Activated CD4-positive, alpha-beta memory T cell treated with anti-CD3 and anti-CD28 coated beads for 36 hours (primary cell): ENCODE results near the gene C3orf62. TPM values are rescaled to one million over a fixed set of nuclear protein-coding genes. Genes with fewer than 3 reads are reported as not detected.

ENCODE experiments used
- CTCF ChIA-PET: fragments of 350-600 bp; sonication (Branson Sonifier 250); formaldehyde crosslinking; loops from one replicate; lab custom pipeline; 2021; ENCODE audit warnings: antibody characterized with exemption, inconsistent platforms; lab: Charles Lee
- POLR2A ChIA-PET: fragments of 350-600 bp; sonication (Branson Sonifier 250); formaldehyde crosslinking; loops from one replicate; lab custom pipeline; 2021; ENCODE audit warnings: antibody characterized with exemption; lab: Charles Lee
- DNase-seq: peaks from one replicate; pipeline ENCODE4 v3.0.0-alpha.2; 2020
- H3K27ac Mint-ChIP-seq: one replicate; pipeline ENCODE4 v1.8.0; 2021; ENCODE audit warnings: mixed read lengths
- H3K27me3 Mint-ChIP-seq: one replicate; pipeline ENCODE4 v1.8.0; 2021; ENCODE audit warnings: mixed read lengths
- H3K36me3 Mint-ChIP-seq: one replicate; pipeline ENCODE4 v1.8.0; 2021; ENCODE audit warnings: mixed read lengths
- H3K4me1 Mint-ChIP-seq: one replicate; pipeline ENCODE4 v1.8.0; 2021; ENCODE audit warnings: low read depth, mixed read lengths
- H3K4me3 Mint-ChIP-seq: one replicate; pipeline ENCODE4 v1.8.0; 2021; ENCODE audit warnings: mild to moderate bottlenecking, mixed read lengths
- H3K9me3 Mint-ChIP-seq: one replicate; pipeline ENCODE4 v1.8.0; 2021; ENCODE audit warnings: mixed read lengths
- intact Hi-C: fragments of 100-400 bp; cut with micrococcal nuclease; formaldehyde crosslinking; loops from one replicate; pipeline ENCODE4 v1.15.1; 2023
- total RNA-seq, 2 experiments: library from RNA; stranded (reverse); gene quantifications; one replicate each; pipeline ENCODE4 v1.2.3, GENCODE V29; 2021

The C3orf62 gene
- total RNA-seq, 2 experiments from 2014 or later: 2.8 to 3.0 TPM

GRCh38 chr3:49295489-49296058, 18.5 kb upstream of the C3orf62 start:
- intact Hi-C loops: loop anchor here (1.0 kb wide), 1 partner anchor 154 kb away; no protein-coding TSS in a partner anchor
- POLR2A ChIA-PET: no interaction called here
- no peaks in the 10 kb centered on the region for H3K27me3 Mint-ChIP-seq
- peaks cover 54% of the 10 kb centered on the region for H3K36me3 Mint-ChIP-seq
- no peaks in the 10 kb centered on the region for H3K9me3 Mint-ChIP-seq
- CTCF ChIA-PET: interaction anchor here (1.3 to 2.5 kb wide), 2 partner anchors 153 to 154 kb away, joined by 8 to 12 read pairs; no protein-coding TSS in a partner anchor
- no peaks in the 10 kb centered on the region for H3K4me1 Mint-ChIP-seq
- no peak overlapping the region for H3K4me3 Mint-ChIP-seq
- H3K27ac Mint-ChIP-seq: no peak overlapping the region
- peak; percentile 28 for DNase-seq

GRCh38 chr3:49294343-49294742, 17.3 kb upstream of the C3orf62 start:
- intact Hi-C loops: no loop called here
- no peak for DNase-seq
- no peak overlapping the region for H3K4me3 Mint-ChIP-seq
- peaks cover 47% of the 10 kb centered on the region for H3K36me3 Mint-ChIP-seq
- no peak overlapping the region for H3K27ac Mint-ChIP-seq
- CTCF ChIA-PET: interaction anchor here (0.7 to 2.5 kb wide), 3 partner anchors 18 to 155 kb away, joined by 3 to 12 read pairs (median 3); partner anchors contain the start of gene C3orf62
- POLR2A ChIA-PET: no interaction called here
- no peaks in the 10 kb centered on the region for H3K9me3 Mint-ChIP-seq
- no peaks in the 10 kb centered on the region for H3K27me3 Mint-ChIP-seq
- H3K4me1 Mint-ChIP-seq: no peaks in the 10 kb centered on the region

GRCh38 chr3:49283997-49284396, 7.0 kb upstream of the C3orf62 start:
- peaks cover 53% of the 10 kb centered on the region for H3K36me3 Mint-ChIP-seq
- H3K4me3 Mint-ChIP-seq: no peak overlapping the region
- ChIA-PET POLR2A (no interaction called here), CTCF (interaction anchor here (1.8 kb wide), 1 partner anchor 165 kb away, joined by 5 read pairs; no protein-coding TSS in a partner anchor)
- no peak overlapping the region for H3K27ac Mint-ChIP-seq
- no peaks in the 10 kb centered on the region for H3K4me1 Mint-ChIP-seq
- DNase-seq: no peak
- intact Hi-C loops: no loop called here
- H3K9me3 Mint-ChIP-seq: no peaks in the 10 kb centered on the region
- H3K27me3 Mint-ChIP-seq: no peaks in the 10 kb centered on the region

- H3K27me3 Mint-ChIP-seq: no peaks in the 10 kb centered on the region
- no peaks in the 10 kb centered on the region for H3K9me3 Mint-ChIP-seq
- POLR2A ChIA-PET: interaction anchor here (0.9 to 1.3 kb wide), 2 partner anchors 11 to 257 kb away, joined by 3 read pairs; partner anchors contain the start of gene NDUFAF3
- H3K27ac Mint-ChIP-seq: no peak overlapping the region
- intact Hi-C loops: no loop called here
- CTCF ChIA-PET: interaction anchor here (0.6 kb wide), 1 partner anchor 148 kb away, joined by 3 read pairs; no protein-coding TSS in a partner anchor
- no peak for DNase-seq
- H3K4me1 Mint-ChIP-seq: peaks cover 24% of the 10 kb centered on the region
- no peak overlapping the region for H3K4me3 Mint-ChIP-seq
- peaks cover 29% of the 10 kb centered on the region for H3K36me3 Mint-ChIP-seq
Measured at GRCh38 chr3:49279376-49279775, 2.3 kb upstream of the C3orf62 start.

GRCh38 chr3:49278548-49278947, 1.5 kb upstream of the C3orf62 start:
- peak overlapping the region; percentile 60 for H3K27ac Mint-ChIP-seq
- H3K9me3 Mint-ChIP-seq: no peaks in the 10 kb centered on the region
- DNase-seq: no peak
- no peaks in the 10 kb centered on the region for H3K27me3 Mint-ChIP-seq
- no peak overlapping the region for H3K4me3 Mint-ChIP-seq
- POLR2A ChIA-PET: interaction anchor here (0.9 to 1.3 kb wide), 2 partner anchors 10 to 256 kb away, joined by 3 read pairs; partner anchors contain the start of gene NDUFAF3
- intact Hi-C loops: no loop called here
- peaks cover 29% of the 10 kb centered on the region for H3K4me1 Mint-ChIP-seq
- peaks cover 21% of the 10 kb centered on the region for H3K36me3 Mint-ChIP-seq
- CTCF ChIA-PET: interaction anchor here (0.8 to 1.7 kb wide), 2 partner anchors 107 to 261 kb away, joined by 4 read pairs; partner anchors contain the start of gene KLHDC8B

- POLR2A ChIA-PET: interaction anchor here (0.6 to 1.3 kb wide), 5 partner anchors 22 to 184 kb away, joined by 3 to 4 read pairs (median 3); partner anchors contain the start of genes KLHDC8B and QRICH1
- CTCF ChIA-PET: interaction anchor here (1.2 to 1.7 kb wide), 2 partner anchors 17 to 262 kb away, joined by 3 to 4 read pairs; no protein-coding TSS in a partner anchor
- Mint-ChIP-seq H3K36me3 (peaks cover 18% of the 10 kb centered on the region), H3K27me3 (no peaks in the 10 kb centered on the region), H3K27ac (peak overlapping the region; percentile 85), H3K9me3 (no peaks in the 10 kb centered on the region), H3K4me3 (peak overlapping the region; percentile 80), H3K4me1 (peaks cover 29% of the 10 kb centered on the region)
- intact Hi-C loops: loop anchor here (2.0 kb wide), 1 partner anchor 107 kb away; the partner anchor contains the start of gene KLHDC8B
- no peak for DNase-seq
Measured at GRCh38 chr3:49277383-49277775, 347 bp upstream of the C3orf62 start.

- H3K36me3 Mint-ChIP-seq: peaks cover 10% of the 10 kb centered on the region
- H3K27me3 Mint-ChIP-seq: no peaks in the 10 kb centered on the region
- no peak overlapping the region for H3K27ac Mint-ChIP-seq
- CTCF ChIA-PET: no interaction called here
- no peaks in the 10 kb centered on the region for H3K9me3 Mint-ChIP-seq
- no peak for DNase-seq
- POLR2A ChIA-PET: no interaction called here
- H3K4me3 Mint-ChIP-seq: no peak overlapping the region
- H3K4me1 Mint-ChIP-seq: peaks cover 29% of the 10 kb centered on the region
- intact Hi-C loops: no loop called here
Measured at GRCh38 chr3:49273825-49274532, 3.1 kb downstream of the C3orf62 start.

- ChIA-PET POLR2A (no interaction called here), CTCF (interaction anchor here (0.7 kb wide), 2 partner anchors 26 to 178 kb away, joined by 3 to 4 read pairs; no protein-coding TSS in a partner anchor)
- peaks cover 4% of the 10 kb centered on the region for H3K36me3 Mint-ChIP-seq
Measured at GRCh38 chr3:49271047-49271446, 6.0 kb downstream of the C3orf62 start.

GRCh38 chr3:49270156-49270500, 6.9 kb downstream of the C3orf62 start:
- Mint-ChIP-seq H3K27me3 (no peaks in the 10 kb centered on the region), H3K9me3 (no peaks in the 10 kb centered on the region), H3K36me3 (peaks cover 4% of the 10 kb centered on the region), H3K4me3 (no peak overlapping the region), H3K27ac (no peak overlapping the region), H3K4me1 (peaks cover 4% of the 10 kb centered on the region)
- CTCF ChIA-PET: interaction anchor here (0.7 kb wide), 1 partner anchor 12 kb away, joined by 3 read pairs; no protein-coding TSS in a partner anchor
- intact Hi-C loops: no loop called here
- no peak for DNase-seq
- POLR2A ChIA-PET: no interaction called here

More at GRCh38 chr3:49271047-49271446, 6.0 kb downstream of the C3orf62 start:
- Mint-ChIP-seq H3K27ac (no peak overlapping the region), H3K4me3 (no peak overlapping the region), H3K27me3 (no peaks in the 10 kb centered on the region), H3K4me1 (peaks cover 9% of the 10 kb centered on the region), H3K9me3 (no peaks in the 10 kb centered on the region)
- intact Hi-C loops: no loop called here
- no peak for DNase-seq

- H3K27ac Mint-ChIP-seq: no peak overlapping the region
- H3K4me1 Mint-ChIP-seq: peaks cover 4% of the 10 kb centered on the region
- CTCF ChIA-PET: interaction anchor here (0.7 kb wide), 1 partner anchor 13 kb away, joined by 3 read pairs; no protein-coding TSS in a partner anchor
- intact Hi-C loops: no loop called here
- POLR2A ChIA-PET: no interaction called here
- H3K9me3 Mint-ChIP-seq: no peaks in the 10 kb centered on the region
- no peak overlapping the region for H3K4me3 Mint-ChIP-seq
- no peak for DNase-seq
- peaks cover 4% of the 10 kb centered on the region for H3K36me3 Mint-ChIP-seq
- H3K27me3 Mint-ChIP-seq: no peaks in the 10 kb centered on the region
Measured at GRCh38 chr3:49269443-49270155, 7.4 kb downstream of the C3orf62 start.

- Mint-ChIP-seq H3K36me3 (peaks cover 4% of the 10 kb centered on the region), H3K27ac (no peak overlapping the region), H3K4me3 (no peak overlapping the region), H3K9me3 (no peaks in the 10 kb centered on the region), H3K4me1 (no peaks in the 10 kb centered on the region), H3K27me3 (no peaks in the 10 kb centered on the region)
- POLR2A ChIA-PET: no interaction called here
- intact Hi-C loops: no loop called here
- no peak for DNase-seq
- CTCF ChIA-PET: no interaction called here
Measured at GRCh38 chr3:49266410-49267095, 10.5 kb downstream of the C3orf62 start.
